Endometrial microvascular endothelial cells (primary cell): ENCODE data around the gene TECR. TPM values are rescaled to one million over a fixed set of nuclear protein-coding genes. Genes with fewer than 3 reads are reported as not detected.
"Not testable (repeated sequence)": the region's sequence is repeated elsewhere in the genome, so short reads cannot be mapped to it uniquely, and the experiment has no call there.

ENCODE experiments used
- in situ Hi-C: cut with HindIII; loops from 2 replicates; pipeline ENCODE4 v1.10.0; 2017; ENCODE audit warnings: low sequenced_read_pairs, low pct_unique_long_range_greater_than_20kb; ENCODE audit errors: inconsistent ontology term
- total RNA-seq: library from RNA; depleted of rRNA; stranded (reverse); fragments of >200 nt; gene quantifications from one replicate; pipeline ENCODE4 v1.2.3, GENCODE V29; 2015; ENCODE audit errors: inconsistent ontology term

Gene TECR
- total RNA-seq, 1 donor from 2014 or later, result 61.4 TPM

DNA sequence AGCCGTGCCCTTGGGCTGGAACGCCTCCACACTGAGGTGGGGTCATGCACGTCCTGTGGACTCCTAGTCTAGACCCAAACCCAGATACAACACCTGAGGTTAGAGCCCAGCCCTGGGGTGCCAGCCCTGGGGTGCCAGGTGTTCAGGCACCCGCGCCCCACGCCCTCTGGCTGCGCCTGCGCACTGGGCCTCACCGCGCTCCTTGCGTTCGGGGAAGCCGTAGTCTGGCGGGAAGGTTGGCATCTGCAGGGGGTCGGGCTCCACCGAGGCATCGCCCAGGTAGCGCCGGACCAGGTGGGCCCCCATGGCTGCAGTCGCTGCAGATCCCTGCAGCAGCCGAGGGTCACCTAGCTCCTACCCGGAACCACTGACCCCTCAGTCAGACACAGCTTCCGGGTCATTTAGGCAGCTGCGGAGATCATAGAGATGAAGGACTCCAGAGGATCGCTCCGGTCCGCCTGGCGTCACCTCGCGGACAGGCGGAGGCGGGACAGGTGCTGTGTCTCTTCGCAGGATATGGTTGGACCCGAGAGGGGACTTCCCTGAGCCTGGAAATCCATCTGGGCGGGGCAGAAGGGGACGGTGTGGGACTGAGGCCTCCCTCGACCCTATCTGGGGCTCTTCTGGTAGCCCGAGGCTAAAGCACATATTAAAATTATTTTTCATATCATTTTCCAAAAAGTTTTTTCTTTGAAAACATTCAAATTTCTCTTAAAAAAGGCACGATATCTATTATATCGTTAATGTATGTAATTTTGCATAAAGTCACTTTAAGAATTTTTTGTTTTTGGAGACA, 42.5 kb downstream of the TECR start, which contains the start of gene NDUFB7:
TSS of gene NDUFB7 (minus strand) at position 372 of the 796 bp plus-strand sequence. CDS start at position 306, 66 bp downstream.
- in situ Hi-C loops, result no loop called here

DNA sequence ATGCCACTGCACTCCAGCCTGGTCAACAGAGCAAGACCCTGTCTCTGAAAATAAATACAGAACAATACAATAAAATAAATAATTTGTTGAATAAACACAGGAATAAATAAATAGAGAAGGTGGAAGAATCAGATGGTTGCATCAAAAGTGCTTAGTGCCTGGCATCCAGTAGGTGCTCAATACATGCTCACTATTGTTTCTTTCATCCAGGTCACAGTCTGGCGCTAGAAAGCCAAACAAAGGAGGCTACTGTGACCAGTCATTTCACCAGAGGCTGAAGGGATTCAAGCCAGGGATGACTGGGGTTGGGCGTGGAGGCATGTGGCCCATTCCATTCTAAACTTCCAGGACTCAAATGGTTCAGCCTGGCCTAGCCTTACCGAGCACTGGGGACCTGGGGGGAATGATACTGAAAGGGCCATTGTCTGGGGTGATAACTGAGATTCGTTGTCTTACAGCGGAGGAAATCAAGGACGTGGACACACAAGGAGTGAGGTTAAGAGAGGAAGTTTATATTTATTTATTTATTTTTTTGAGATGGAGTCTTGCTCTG, 46.1 kb downstream of the TECR start:
- in situ Hi-C loops, result no loop called here

GRCh38 chr19:14576363-14576762, 47.0 kb downstream of the TECR start:
- in situ Hi-C loops, result no loop called here

GRCh38 chr19:14577264-14577663, 47.9 kb downstream of the TECR start:
- in situ Hi-C loops, result no loop called here

DNA sequence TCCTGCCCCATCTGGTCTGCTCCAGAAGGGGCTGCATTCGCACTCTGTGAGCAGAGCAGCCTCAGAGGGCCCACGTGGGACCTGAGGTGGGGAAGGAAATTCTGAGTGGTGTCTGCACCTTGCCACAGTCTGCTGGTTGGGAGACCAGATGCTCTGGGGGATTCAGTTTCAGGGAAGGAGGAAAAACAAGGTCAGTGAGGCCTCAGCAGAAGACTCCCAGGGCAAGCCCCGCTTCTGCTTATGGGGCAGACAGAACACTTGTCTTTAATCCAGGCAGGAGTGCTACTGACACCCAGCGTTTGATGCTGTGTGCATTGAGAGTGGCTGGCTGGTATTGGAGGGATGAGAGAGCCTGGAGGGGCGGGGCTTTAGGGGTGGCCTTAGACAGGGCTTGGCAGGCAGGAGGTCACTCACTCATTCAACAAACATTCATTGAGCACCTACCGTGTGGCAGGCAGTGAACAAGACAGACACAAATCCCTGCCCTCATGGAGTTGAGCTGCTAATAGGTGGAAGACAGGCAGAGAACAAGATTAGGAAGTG, 48.6 kb downstream of the TECR start:
- in situ Hi-C loops, result no loop called here

- in situ Hi-C loops, result no loop called here
Observed at GRCh38 chr19:14580623-14581237, 51.3 kb downstream of the TECR start.

DNA sequence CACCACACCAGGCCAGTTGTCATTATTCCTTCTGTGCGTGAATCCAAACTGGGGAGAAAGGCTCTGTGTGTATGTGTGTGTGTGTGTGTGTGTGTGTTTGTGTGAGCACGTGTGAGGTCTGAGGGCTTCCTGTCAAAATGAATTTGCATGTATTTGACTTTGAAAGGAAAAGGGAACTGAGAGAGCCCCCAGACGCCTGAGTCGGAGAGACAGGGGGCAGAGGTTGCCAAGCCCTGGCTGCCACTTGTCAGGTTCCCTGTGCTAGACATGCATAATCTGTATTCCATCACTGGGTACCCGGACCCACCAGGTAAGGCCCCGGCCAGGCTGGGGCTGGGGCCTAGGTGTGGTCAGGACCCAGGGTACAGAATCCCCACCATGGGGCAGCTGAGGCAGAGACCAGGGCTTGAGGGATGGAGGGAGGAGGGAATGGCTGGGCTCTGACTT, 53.5 kb downstream of the TECR start, which contains the start of gene CLEC17A:
TSS of gene CLEC17A (plus strand) at position 191 of the 447 bp plus-strand sequence. CDS start at position 268, 77 bp downstream.
- in situ Hi-C loops, result no loop called here

- in situ Hi-C loops, result not testable (repeated sequence)
Observed at GRCh38 chr19:14584372-14584771, 55.0 kb downstream of the TECR start.

DNA sequence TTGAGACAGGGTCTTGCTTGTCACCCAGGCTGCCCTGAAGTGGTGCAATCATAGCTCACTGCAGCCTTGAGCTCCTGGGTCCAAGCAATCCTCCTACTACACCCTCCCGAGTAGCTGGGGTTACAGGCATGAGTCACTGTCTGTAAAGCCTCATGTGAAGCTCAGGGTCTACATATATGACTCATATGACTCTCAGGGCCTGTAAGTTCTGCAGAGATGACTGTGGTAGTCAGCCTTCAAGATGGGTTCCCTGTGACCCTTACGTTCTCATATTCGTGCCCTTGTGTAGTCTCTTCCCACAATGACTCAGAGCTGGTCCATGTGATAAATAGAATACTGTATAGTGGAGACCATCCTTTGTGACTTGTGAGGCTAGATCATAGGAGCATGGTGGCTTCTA, 55.8 kb downstream of the TECR start:
- in situ Hi-C loops, result not testable (repeated sequence)

DNA sequence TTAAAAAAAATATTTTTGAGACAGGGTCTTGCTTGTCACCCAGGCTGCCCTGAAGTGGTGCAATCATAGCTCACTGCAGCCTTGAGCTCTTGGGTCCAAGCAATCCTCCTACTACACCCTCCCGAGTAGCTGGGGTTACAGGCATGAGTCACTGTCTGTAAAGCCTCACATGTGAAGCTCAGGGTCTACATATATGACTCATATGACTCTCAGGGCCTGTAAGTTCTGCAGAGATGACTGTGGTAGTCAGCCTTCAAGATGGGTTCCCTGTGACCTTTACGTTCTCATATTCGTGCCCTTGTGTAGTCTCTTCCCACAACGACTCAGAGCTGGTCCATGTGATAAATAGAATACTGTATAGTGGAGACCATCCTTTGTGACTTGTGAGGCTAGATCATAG, 60.0 kb downstream of the TECR start:
- in situ Hi-C loops, result not testable (repeated sequence)

DNA sequence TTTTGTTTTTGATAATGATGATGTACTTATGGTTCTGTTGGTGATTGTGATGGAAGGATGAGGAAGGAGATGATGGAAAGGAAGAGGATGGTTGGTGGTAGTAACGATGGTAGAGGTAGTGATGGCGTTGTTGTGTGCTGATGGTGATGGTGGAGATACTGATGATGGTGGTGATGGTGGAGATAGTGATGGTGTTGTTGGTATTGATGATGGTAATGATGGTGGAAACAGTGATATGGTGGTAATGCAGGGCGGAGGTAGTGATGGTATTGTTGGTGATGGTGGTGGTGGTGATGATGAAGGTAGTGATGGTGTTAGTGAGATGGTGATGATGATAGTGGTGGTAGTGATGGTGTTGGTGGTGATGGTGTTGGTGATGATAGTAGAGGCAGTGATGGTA, 66.2 kb downstream of the TECR start:
- in situ Hi-C loops, result no loop called here

GRCh38 chr19:14599548-14600147, 70.3 kb downstream of the TECR start:
- in situ Hi-C loops, result no loop called here

GRCh38 chr19:14603990-14604387, 74.6 kb downstream of the TECR start:
- in situ Hi-C loops, result no loop called here

- in situ Hi-C loops, result no loop called here
Observed at GRCh38 chr19:14606627-14607026, 77.2 kb downstream of the TECR start.

DNA sequence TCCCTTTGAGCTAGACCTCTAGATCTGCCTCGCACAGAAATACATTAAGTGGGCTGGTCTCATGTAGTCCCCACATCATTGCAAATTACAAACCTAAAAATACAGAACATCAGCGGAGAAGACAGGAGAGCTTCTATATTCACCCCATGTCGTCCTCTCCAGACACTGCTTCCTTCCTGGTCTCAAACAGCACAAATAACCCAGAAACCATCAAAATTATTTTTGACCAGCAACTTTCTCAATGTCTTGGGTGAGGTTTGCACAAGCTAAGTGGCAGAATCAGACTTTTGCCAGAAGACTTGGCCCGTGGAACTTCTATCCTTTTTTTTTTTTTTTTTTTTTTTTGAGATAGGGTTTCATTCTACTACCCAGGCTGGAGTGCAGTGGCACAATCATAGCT, 81.7 kb downstream of the TECR start:
- in situ Hi-C loops, result no loop called here

DNA sequence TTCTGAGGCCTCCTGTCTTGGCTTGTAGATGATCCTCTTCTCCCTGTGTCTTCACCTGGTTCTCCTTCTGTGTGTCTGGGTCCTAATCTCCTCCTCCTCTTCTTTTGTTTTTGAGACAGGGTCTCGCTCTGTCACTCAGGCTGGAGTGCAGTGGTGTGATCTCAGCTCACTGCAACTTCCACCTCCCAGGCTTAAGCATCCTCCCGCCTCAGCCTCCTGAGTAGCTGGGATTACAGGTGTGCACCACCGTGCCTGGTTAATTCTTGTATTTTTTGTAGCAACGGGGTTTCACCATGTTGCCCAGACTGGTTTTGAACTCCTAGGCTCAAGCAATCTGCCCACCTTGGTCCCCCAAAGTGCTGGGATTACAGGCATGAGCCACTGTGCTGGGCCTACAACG, 82.8 kb downstream of the TECR start:
- in situ Hi-C loops, result not testable (repeated sequence)

DNA sequence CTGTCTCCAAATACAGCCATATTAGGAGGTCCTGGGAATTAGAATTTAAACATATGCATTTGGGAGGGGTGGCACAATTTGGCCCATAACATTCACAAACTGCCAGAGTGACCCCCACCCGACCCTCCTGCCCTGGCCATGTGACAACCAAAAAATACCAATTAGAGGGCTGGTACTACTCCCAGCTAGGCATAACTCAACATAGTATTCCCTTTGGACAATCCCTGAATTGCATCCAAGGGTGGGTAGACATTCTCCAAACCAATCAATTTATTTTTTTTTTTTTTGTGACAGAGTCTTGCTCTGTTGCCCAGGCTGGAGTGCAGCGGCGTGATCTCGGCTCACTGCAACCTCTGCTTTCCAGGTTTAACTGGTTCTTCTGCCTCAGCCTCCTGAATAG, 83.3 kb downstream of the TECR start:
- in situ Hi-C loops, result no loop called here

DNA sequence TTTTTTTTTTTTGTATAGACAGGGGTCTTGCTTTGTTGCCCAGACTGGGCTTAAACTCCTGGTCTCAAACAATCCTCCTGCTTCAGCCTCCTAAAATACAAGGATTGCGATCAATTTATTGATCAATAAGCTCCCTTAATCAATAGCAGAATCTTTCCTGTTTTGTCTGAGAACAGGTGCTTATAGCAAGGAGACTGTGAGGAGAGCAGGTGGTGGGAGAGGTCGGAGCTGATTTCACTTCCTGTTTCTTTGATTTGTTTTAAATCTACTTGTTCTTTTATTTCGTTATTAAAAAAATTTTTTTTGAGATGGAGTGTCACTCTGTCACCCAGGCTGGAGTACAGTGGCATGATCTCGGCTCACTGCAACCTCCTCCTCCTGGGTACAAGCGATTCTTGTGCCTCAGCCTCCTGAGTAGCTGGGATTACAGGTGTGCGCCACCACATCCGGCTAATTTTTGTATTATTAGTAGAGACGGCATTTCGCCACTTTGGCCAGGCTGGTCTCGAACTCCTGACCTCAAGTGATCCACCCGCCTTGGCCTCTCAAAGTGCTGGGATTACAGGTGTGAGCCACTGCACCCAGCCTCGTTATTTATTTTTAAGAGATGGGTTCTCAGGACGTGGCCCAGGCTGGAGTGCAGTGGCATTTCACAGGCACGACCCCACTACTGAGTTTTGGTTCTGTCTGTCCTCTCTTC, 84.2 kb downstream of the TECR start:
- in situ Hi-C loops, result not testable (repeated sequence)

DNA sequence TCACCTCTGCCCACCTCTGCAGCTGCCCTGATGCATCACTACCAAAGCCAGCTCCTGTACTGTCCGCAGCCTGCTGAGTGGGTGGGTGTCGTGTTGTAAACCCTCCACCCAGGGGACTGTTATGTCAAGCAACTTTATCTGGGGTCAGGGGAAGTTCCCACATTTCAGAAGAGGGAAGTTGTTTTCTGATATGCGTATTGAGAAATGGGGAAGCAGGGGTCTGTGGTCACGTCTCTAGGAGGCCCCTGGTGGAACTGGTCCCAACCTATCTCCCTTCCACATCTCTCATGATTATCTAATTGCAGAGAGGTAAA, 84.7 kb downstream of the TECR start:
- in situ Hi-C loops, result no loop called here
